H1 (cell line): Measurements from ENCODE around the gene RIPOR2. TPM values are rescaled to one million over a fixed set of nuclear protein-coding genes. Genes with fewer than 3 reads are reported as not detected.

Source experiments
- CTCF ChIA-PET: fragments of 300-600 bp; sonication (Branson Sonifier 250); formaldehyde crosslinking; loops from one replicate; lab custom pipeline; 2021; ENCODE audit not compliant: partially characterized antibody; lab: Charles Lee
- POLR2A ChIA-PET: fragments of 300-600 bp; sonication (Branson Sonifier 250); formaldehyde crosslinking; loops from one replicate; lab custom pipeline; 2021; ENCODE audit warnings: inconsistent platforms; ENCODE audit not compliant: partially characterized antibody; lab: Charles Lee
- DNase-seq, 2 experiments: peaks; one replicate each; pipeline versions ENCODE4 v3.0.0 to v3.0.0-alpha.2; 2010 to 2022; ENCODE audit warnings: low spot score in 2 of 2, low read depth in 1 of 2, mixed read lengths in 1 of 2
- FAIRE-seq: peaks from 2 replicates; lab custom pipeline; 2011; peaks lifted over from hg19 to GRCh38; lab: Jason Lieb, UNC
- H2AFZ ChIP-seq: 2 replicates; pipeline ENCODE4 v1.8.1; 2012; ENCODE audit warnings: low read length, inconsistent platforms
- H2AK5ac ChIP-seq: 2 replicates; pipeline ENCODE4 v1.6.1; 2013; ENCODE audit warnings: low read depth, low read length
- H2BK120ac ChIP-seq: replicated peaks from 2 replicates; pipeline ENCODE3; 2013; ENCODE audit warnings: low read depth, low read length, inconsistent platforms
- H2BK12ac ChIP-seq: 2 replicates; pipeline ENCODE4 v1.6.1; 2013; ENCODE audit warnings: low read depth, low read length
- H2BK15ac ChIP-seq: 2 replicates; pipeline ENCODE4 v1.6.1; 2013; ENCODE audit warnings: low read length
- H2BK20ac ChIP-seq: 2 replicates; pipeline ENCODE4 v1.6.1; 2013; ENCODE audit warnings: low read length
- H2BK5ac ChIP-seq: 2 replicates; pipeline ENCODE4 v1.6.1; 2013; ENCODE audit warnings: low read depth, low read length
- H3K14ac ChIP-seq: 2 replicates; pipeline ENCODE4 v1.6.1; 2013; ENCODE audit warnings: inconsistent platforms; ENCODE audit not compliant: insufficient read length
- H3K18ac ChIP-seq: 2 replicates; pipeline ENCODE4 v1.6.1; 2013; ENCODE audit warnings: low read length; ENCODE audit errors: extremely low read depth
- H3K23ac ChIP-seq: 2 replicates; pipeline ENCODE4 v1.6.1; 2013; ENCODE audit warnings: inconsistent platforms; ENCODE audit not compliant: insufficient read length
- H3K23me2 ChIP-seq: 2 replicates; pipeline ENCODE4 v1.6.1; 2013; ENCODE audit warnings: low read depth, low read length
- H3K27ac ChIP-seq: 2 replicates; pipeline ENCODE4 v1.6.1; 2011; ENCODE audit warnings: low read depth, low read length, inconsistent platforms
- H3K27me3 ChIP-seq, 4 experiments: replicated peaks in 1 of 4; 1 replicate in 1 of 4; 2 replicates in 3 of 4; pipeline versions ENCODE4 v1.6.1 to v1.8.1; 2011 to 2013; ENCODE audit warnings: low read length in 3 of 4, mild to moderate bottlenecking in 3 of 4, inconsistent platforms in 2 of 4, mixed read lengths in 2 of 4, moderate library complexity in 1 of 4; ENCODE audit not compliant: control insufficient read depth in 3 of 4, insufficient read depth in 3 of 4; ENCODE audit errors: extremely low read depth in 1 of 4
- H3K36me3 ChIP-seq, 4 experiments: 2 replicates each; pipeline versions ENCODE4 v1.6.1 to v1.8.1; 2011 to 2013; ENCODE audit warnings: mild to moderate bottlenecking in 4 of 4, low read length in 3 of 4, moderate library complexity in 2 of 4, control low read depth in 1 of 4, inconsistent platforms in 1 of 4; ENCODE audit not compliant: insufficient read depth in 4 of 4, control insufficient read depth in 2 of 4
- H3K4ac ChIP-seq: replicated peaks from 2 replicates; pipeline ENCODE3; 2013; ENCODE audit warnings: low read length, low read depth, mixed read lengths, inconsistent platforms; ENCODE audit not compliant: insufficient read length
- H3K4me1 ChIP-seq, 4 experiments: replicated peaks in 1 of 4; 1 replicate in 1 of 4; 2 replicates in 3 of 4; pipeline versions ENCODE4 v1.6.1 to v1.8.1; 2011 to 2013; ENCODE audit warnings: low read length in 3 of 4, inconsistent platforms in 2 of 4, mixed read lengths in 1 of 4; ENCODE audit not compliant: insufficient read depth in 4 of 4, control insufficient read depth in 3 of 4
- H3K4me2 ChIP-seq, 2 experiments: 2 replicates each; pipeline versions ENCODE4 v1.6.1 to v1.8.1; 2011 to 2013; ENCODE audit warnings: low read depth in 2 of 2, low read length in 2 of 2, control low read depth in 1 of 2, inconsistent platforms in 1 of 2, mild to moderate bottlenecking in 1 of 2; ENCODE audit not compliant: insufficient read depth in 1 of 2
- H3K4me3 ChIP-seq, 4 experiments: fragments of 200-600, 300-600 bp in 1 of 4; sonication (generic), shearing (Covaris generic), sonication (Bioruptor Twin) in 1 of 4; 2 replicates each; pipeline versions ENCODE4 v1.5.1 to v1.8.1; 2011 to 2016; ENCODE audit warnings: low read length in 4 of 4, low read depth in 3 of 4, control low read depth in 2 of 4, inconsistent platforms in 2 of 4, mild to moderate bottlenecking in 2 of 4, mixed read lengths in 1 of 4, moderate library complexity in 1 of 4; ENCODE audit not compliant: insufficient read depth in 2 of 4; ENCODE audit errors: extremely low read depth in 1 of 4
- H3K56ac ChIP-seq: replicated peaks from 2 replicates; pipeline ENCODE3; 2013; ENCODE audit warnings: low read depth, mild to moderate bottlenecking, mixed read lengths, low read length, inconsistent platforms; ENCODE audit not compliant: insufficient read length
- H3K79me1 ChIP-seq: 2 replicates; pipeline ENCODE4 v1.6.1; 2013; ENCODE audit warnings: low read depth, low read length, control low read depth
- H3K79me2 ChIP-seq, 2 experiments: 2 replicates each; pipeline versions ENCODE4 v1.6.1 to v1.8.1; 2012 to 2013; ENCODE audit warnings: low read length in 2 of 2, mild to moderate bottlenecking in 2 of 2, inconsistent platforms in 1 of 2; ENCODE audit not compliant: insufficient read depth in 2 of 2, control insufficient read depth in 1 of 2
- H3K9ac ChIP-seq, 4 experiments: replicated peaks in 1 of 4; 1 replicate in 1 of 4; 2 replicates in 3 of 4; pipeline versions ENCODE4 v1.6.1 to v1.8.1; 2011 to 2013; ENCODE audit warnings: low read depth in 3 of 4, low read length in 3 of 4, control low read depth in 2 of 4, mild to moderate bottlenecking in 2 of 4, moderate library complexity in 2 of 4, inconsistent platforms in 1 of 4; ENCODE audit errors: extremely low read depth in 1 of 4
- H3K9me3 ChIP-seq, 2 experiments: 2 replicates each; pipeline versions ENCODE4 v1.6.1 to v1.8.1; 2012 to 2013; ENCODE audit warnings: mild to moderate bottlenecking in 2 of 2, moderate library complexity in 2 of 2, control low read depth in 1 of 2, inconsistent platforms in 1 of 2, low read depth in 1 of 2, low read length in 1 of 2, mixed read lengths in 1 of 2; ENCODE audit not compliant: insufficient read depth in 2 of 2
- H4K20me1 ChIP-seq, 2 experiments: replicated peaks in 1 of 2; 2 replicates each; pipeline versions ENCODE3 to v1.8.1; 2011 to 2013; ENCODE audit warnings: inconsistent platforms in 2 of 2, low read length in 2 of 2, mild to moderate bottlenecking in 1 of 2; ENCODE audit not compliant: insufficient read depth in 2 of 2, control insufficient read depth in 1 of 2
- H4K5ac ChIP-seq: 2 replicates; pipeline ENCODE4 v1.6.1; 2013; ENCODE audit warnings: low read length, low read depth, mixed read lengths, inconsistent platforms; ENCODE audit not compliant: insufficient read length
- H4K8ac ChIP-seq: 2 replicates; pipeline ENCODE4 v1.8.0; 2013; ENCODE audit warnings: mild to moderate bottlenecking, moderate library complexity, low read length, inconsistent platforms; ENCODE audit not compliant: insufficient read depth; ENCODE audit errors: extremely low read depth
- H4K91ac ChIP-seq: replicated peaks from 2 replicates; pipeline ENCODE3; 2013; ENCODE audit warnings: low read length, mixed read lengths, inconsistent platforms; ENCODE audit not compliant: insufficient read length
- CTBP2 ChIP-seq: IDR thresholded peaks from 2 replicates; pipeline ENCODE4 v1.7.0; 2011; ENCODE audit warnings: borderline replicate concordance, mild to moderate bottlenecking, moderate library complexity, mixed read lengths, low read length; ENCODE audit not compliant: insufficient read depth, insufficient read length
- PHF8 ChIP-seq: fragments of 200-600 bp; sonication (generic); conservative IDR thresholded peaks from 2 replicates; pipeline ENCODE4 v1.7.1; 2012; ENCODE audit warnings: low read depth, mild to moderate bottlenecking, inconsistent platforms, low read length, moderate library complexity
- POLR2AphosphoS5 ChIP-seq: IDR thresholded peaks from 2 replicates; pipeline ENCODE4 v1.6.1; 2011; ENCODE audit warnings: low read depth, low read length
- TAF1 ChIP-seq: IDR thresholded peaks from 2 replicates; pipeline ENCODE4 v1.6.1; 2011; ENCODE audit warnings: mild to moderate bottlenecking, low read depth, low read length
- TBP ChIP-seq: IDR thresholded peaks from 2 replicates; pipeline ENCODE4 v1.6.1; 2011; ENCODE audit warnings: low read depth, low read length, improper control_type of control experiment
- WGBS, 2 experiments: shearing (Covaris generic) in 1 of 2; methylation state at CpG; one replicate each; pipeline versions ENCODE4 v1.1.6 to v1.1.7; 2013 to 2015; ENCODE audit warnings: low lambda C conversion rate in 2 of 2, mixed read lengths in 2 of 2, inconsistent platforms in 1 of 2, low coverage in 1 of 2, missing lambda C conversion rate in 1 of 2; ENCODE audit not compliant: insufficient replicate concordance in 2 of 2, insufficient coverage in 1 of 2, insufficient read length in 1 of 2; ENCODE audit errors: extremely low coverage in 1 of 2, missing lambda C conversion rate in 1 of 2; 5-methylcytosine and 5-hydroxymethylcytosine counted together
- polyA plus RNA-seq, 7 experiments: library from polyadenylated mRNA; depleted of rRNA in 3 of 7; stranded (reverse) in 5 of 7; unstranded in 2 of 7; fragments of >200 nt in 5 of 7; fragments of 200-250 nt in 2 of 7; gene quantifications; 1 replicate in 5 of 7; 2 replicates in 1 of 7; 4 replicates in 1 of 7; pipeline versions ENCODE4 v1.2.1 to v1.2.3, GENCODE V29; 2011 to 2013; ENCODE audit warnings: missing spikeins in 2 of 7, mixed read lengths in 2 of 7
- total RNA-seq: library from RNA; stranded (reverse); fragmentation: NEBNext Ultra II Directional; extraction: Animal tissue kit (Norgen Biotek cat#: 25700); gene quantifications from 2 replicates; pipeline ENCODE4 v1.2.1, GENCODE V29; 2021

Gene RIPOR2
- total and polyA plus RNA-seq, 2 of the 8 experiments (the other 6 are each of a cell fraction or from before 2014, with no cell fraction given), result 16.7 to 45.6 TPM

DNA sequence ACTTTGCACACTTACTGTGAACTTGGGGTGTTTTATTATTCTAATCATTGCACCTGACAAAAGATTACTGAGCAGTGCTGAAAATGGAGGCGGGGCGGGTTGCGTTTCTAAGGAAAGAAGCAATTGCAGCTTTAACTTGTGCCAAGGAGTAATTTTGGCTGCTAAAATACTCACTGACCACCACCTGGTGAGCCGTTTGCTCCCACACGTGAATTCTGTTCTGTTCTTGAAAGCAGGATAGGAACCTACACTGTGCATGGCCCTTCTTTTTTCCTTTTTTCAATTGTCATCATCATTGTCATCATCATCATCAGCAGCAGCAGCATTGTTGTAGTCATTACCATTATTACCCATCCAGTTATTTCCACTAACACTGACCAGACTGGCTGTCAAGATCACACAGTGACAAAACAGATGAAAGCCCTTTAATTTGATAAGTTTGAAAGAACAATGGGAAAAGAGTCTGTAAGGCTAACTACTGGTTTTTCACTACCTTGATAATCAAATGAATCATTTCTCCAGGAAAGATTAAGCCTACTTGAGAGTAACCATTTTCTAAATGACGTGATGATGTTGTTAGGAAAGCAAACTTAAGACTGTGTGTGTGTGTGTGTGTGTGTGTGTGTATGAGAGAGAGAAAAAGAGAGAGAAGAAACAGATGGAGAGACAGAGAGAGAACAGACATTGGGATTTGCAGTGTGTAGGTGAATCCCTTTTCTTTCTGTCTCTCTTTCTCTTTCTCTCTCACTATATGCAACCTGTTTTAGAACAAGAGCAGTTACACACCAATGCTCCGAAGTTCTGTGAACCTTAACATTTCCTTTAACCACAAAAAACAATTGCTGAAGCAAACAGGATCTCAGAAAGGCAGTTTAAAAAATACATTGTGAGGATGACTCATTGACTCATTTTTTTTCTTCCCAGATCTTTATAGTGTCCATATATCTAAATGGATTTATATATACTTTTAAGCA lies 3.8 kb downstream of the RIPOR2 start:
- Histone ChIP-seq H3K9ac (no peak overlapping the region), H3K79me2 (peaks cover 5 to 80% of the 10 kb centered on the region in 2 experiments; a peak in 3 of 4 replicates), H3K27me3 (no peaks in the 10 kb centered on the region), H3K9me3 (no peaks in the 10 kb centered on the region), H2BK20ac (no peak overlapping the region), H2AK5ac (no peak overlapping the region), H3K4me2 (peak overlapping the region; percentile 12 to 22; a peak in 1 of 4 replicates), H4K91ac (no peak overlapping the region), H2BK120ac (no peak overlapping the region), H3K18ac (no peak overlapping the region), H4K5ac (no peak overlapping the region), H3K4me3 (peak overlapping the region in 1 of 4 experiments; percentile 5; a peak in 1 of 8 replicates), H3K56ac (no peak overlapping the region), H2AFZ (no peak overlapping the region), H3K4me1 (peaks cover 4 to 25% (median 19%) of the 10 kb centered on the region in 4 experiments; a peak in 6 of 7 replicates), H2BK12ac (no peak overlapping the region), H3K36me3 (no peaks in the 10 kb centered on the region), H4K8ac (no peak overlapping the region), H3K27ac (no peak overlapping the region), H3K23ac (no peak overlapping the region), H4K20me1 (peaks cover 0 to 5% of the 10 kb centered on the region in 2 experiments), H2BK15ac (no peak overlapping the region), H3K23me2 (peaks cover 6% of the 10 kb centered on the region; the same call in 1 of the 2 replicates), H3K4ac (no peak overlapping the region), H2BK5ac (no peak overlapping the region), H3K14ac (no peak overlapping the region), H3K79me1 (no peaks in the 10 kb centered on the region)
- TF ChIP-seq POLR2AphosphoS5 (no peak), TAF1 (no peak), PHF8 (no peak), TBP (no peak), CTBP2 (no peak)
- DNase-seq, result no peak
- ChIA-PET POLR2A (interaction anchor here (0.7 to 2.1 kb wide), 4 partner anchors 11 to 60 kb away, joined by 3 to 8 read pairs (median 4); no protein-coding TSS in a partner anchor), CTCF (interaction anchor here (0.9 to 8.5 kb wide), 23 partner anchors 11 to 170 kb away, joined by 3 to 138 read pairs (median 15); no protein-coding TSS in a partner anchor)
- 77% methylated on average over 7 of the region's 7 CpGs; no CpG with 5 or more reads in 1 of the 2 experiments for WGBS, 2 experiments
- FAIRE-seq, result no peak
